ENCODE measurements around the gene MANBA. TPM values are rescaled to one million over a fixed set of nuclear protein-coding genes. Genes with fewer than 3 reads are reported as not detected.
"Not testable (repeated sequence)": the region's sequence is repeated elsewhere in the genome, so short reads cannot be mapped to it uniquely, and the experiment has no call there.

MANBA gene
- total RNA-seq, 1 experiment from 2014 or later = 11.2 TPM

DNA sequence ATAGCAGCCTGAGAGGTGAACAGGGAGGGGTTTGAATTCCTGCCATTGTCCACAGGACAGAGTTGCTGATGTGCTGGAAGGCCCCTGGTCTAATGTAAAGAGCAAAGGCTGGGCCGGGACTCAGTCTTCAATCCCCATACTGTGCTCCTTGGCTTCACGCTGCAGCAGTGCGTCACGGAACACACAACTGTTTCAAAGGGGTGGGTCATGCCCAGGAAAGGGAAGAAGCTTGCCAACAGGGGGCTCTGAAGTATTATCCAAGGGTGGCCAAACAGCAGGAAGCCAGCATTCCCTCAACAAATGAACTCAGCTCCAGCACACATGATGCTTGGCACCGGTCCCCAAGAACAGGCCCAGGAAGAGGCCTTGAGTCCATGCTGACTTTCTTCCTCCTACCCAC lies 137.1 kb downstream of the MANBA start:
- ChIA-PET POLR2A (interaction anchor here (0.6 kb wide), 1 partner anchor 475 kb away, joined by 3 read pairs; no protein-coding TSS in a partner anchor), CTCF (interaction anchor here (0.6 to 1.7 kb wide), 7 partner anchors 13 to 469 kb away, joined by 3 to 5 read pairs (median 4); no protein-coding TSS in a partner anchor)
- no peaks in the 10 kb centered on the region for H3K9me3 Mint-ChIP-seq (ENCODE audit: unreplicated experiment)

GRCh38 chr4:102620697-102621497 lies 139.9 kb downstream of the MANBA start:
- Mint-ChIP-seq H3K27me3 (ENCODE audit: insufficient read depth, unreplicated experiment) (no peaks in the 10 kb centered on the region), H3K9me3 (ENCODE audit: unreplicated experiment) (no peaks in the 10 kb centered on the region), H3K4me1 (ENCODE audit: insufficient read depth, unreplicated experiment) (peaks cover 8% of the 10 kb centered on the region), H3K4me3 (ENCODE audit: unreplicated experiment) (peak overlapping the region; percentile 44), H3K27ac (ENCODE audit: low read depth, unreplicated experiment) (no peak overlapping the region), H3K36me3 (ENCODE audit: insufficient read depth, unreplicated experiment) (peaks cover 23% of the 10 kb centered on the region)
- TF ChIP-seq, protein P1, sequence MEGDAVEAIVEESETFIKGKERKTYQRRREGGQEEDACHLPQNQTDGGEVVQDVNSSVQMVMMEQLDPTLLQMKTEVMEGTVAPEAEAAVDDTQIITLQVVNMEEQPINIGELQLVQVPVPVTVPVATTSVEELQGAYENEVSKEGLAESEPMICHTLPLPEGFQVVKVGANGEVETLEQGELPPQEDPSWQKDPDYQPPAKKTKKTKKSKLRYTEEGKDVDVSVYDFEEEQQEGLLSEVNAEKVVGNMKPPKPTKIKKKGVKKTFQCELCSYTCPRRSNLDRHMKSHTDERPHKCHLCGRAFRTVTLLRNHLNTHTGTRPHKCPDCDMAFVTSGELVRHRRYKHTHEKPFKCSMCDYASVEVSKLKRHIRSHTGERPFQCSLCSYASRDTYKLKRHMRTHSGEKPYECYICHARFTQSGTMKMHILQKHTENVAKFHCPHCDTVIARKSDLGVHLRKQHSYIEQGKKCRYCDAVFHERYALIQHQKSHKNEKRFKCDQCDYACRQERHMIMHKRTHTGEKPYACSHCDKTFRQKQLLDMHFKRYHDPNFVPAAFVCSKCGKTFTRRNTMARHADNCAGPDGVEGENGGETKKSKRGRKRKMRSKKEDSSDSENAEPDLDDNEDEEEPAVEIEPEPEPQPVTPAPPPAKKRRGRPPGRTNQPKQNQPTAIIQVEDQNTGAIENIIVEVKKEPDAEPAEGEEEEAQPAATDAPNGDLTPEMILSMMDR (IDR thresholded peaks at IDR 0.05; ENCODE audit: unreplicated experiment) = peak; percentile 59
- CTCF ChIA-PET = interaction anchor here (0.6 to 5.1 kb wide), 83 partner anchors 9 to 1748 kb away, joined by 3 to 101 read pairs (median 4); partner anchors contain the start of genes BDH2, CISD2, MANBA and SLC9B2
- BruUV-seq (replicated peaks) = no TSS peak
- intact Hi-C loops (cut with micrococcal nuclease) = loop anchor here (1.0 to 10.0 kb wide), 11 partner anchors 94 to 1311 kb away; partner anchors contain the start of genes BDH2, CISD2, MANBA and SLC39A8
- DNase-seq (ENCODE audit: unreplicated experiment) = peak; percentile 77
- POLR2A ChIA-PET = interaction anchor here (0.6 to 3.1 kb wide), 26 partner anchors 9 to 478 kb away, joined by 3 to 29 read pairs (median 4); partner anchors contain the start of genes CISD2, MANBA, SLC9B1 and SLC9B2

More for the DNA sequence above, 137.1 kb downstream of the MANBA start:
- peaks cover 6% of the 10 kb centered on the region for H3K36me3 Mint-ChIP-seq (ENCODE audit: insufficient read depth, unreplicated experiment)
- intact Hi-C loops (cut with micrococcal nuclease) = loop anchor here (5.0 to 10.0 kb wide), 7 partner anchors 91 to 1309 kb away; partner anchors contain the start of genes CISD2, MANBA and SLC39A8
- BruUV-seq (replicated peaks) = no TSS peak
- peaks cover 22% of the 10 kb centered on the region for H3K4me1 Mint-ChIP-seq (ENCODE audit: insufficient read depth, unreplicated experiment)
- peak; percentile 48 for DNase-seq (ENCODE audit: unreplicated experiment)
- TF ChIP-seq, protein P1 (IDR thresholded peaks at IDR 0.05; ENCODE audit: unreplicated experiment) = peak; percentile 12
- no peaks in the 10 kb centered on the region for H3K27me3 Mint-ChIP-seq (ENCODE audit: insufficient read depth, unreplicated experiment)
- H3K27ac Mint-ChIP-seq (ENCODE audit: low read depth, unreplicated experiment) = no peak overlapping the region
- no peak overlapping the region for H3K4me3 Mint-ChIP-seq (ENCODE audit: unreplicated experiment)

DNA sequence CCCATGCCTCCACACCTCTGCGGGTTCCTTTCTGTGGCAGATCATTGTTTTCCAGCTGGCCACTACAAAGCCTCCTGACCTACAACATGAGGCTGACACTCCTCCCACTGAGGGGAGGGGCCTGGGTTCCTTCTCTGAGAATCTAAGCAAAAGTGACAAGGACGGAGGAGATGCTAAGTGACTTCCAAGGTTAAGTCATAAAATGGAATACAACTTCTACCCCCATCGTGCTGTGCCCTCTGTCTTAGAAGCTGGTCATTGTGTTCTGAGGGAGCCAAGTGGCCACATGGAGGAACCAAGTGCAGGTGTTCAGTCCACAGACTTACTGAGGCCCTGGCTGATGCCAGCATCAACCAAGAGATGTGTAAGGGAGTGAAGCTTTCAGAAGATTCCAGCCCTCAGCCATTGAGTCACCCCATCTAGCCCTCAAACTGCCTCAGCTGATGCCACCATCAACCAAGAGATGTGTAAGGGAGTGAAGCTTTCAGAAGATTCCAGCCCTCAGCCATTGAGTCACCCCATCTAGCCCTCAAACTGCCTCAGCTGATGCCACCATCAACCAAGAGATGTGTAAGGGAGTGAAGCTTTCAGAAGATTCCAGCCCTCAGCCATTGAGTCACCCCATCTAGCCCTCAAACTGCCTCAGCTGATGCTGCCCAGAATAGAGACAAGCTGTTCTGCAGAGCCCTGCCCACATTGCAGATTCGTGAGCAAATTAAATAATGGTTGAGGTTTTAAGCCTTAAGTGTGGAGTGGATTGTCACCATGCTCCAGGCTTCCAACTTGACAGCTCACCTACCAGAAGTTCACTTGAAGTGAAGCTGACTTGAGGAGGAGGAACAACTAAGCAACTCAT lies 140.8 kb downstream of the MANBA start:
- not testable (repeated sequence) for BruUV-seq (replicated peaks); H3K27me3 Mint-ChIP-seq (ENCODE audit: insufficient read depth, unreplicated experiment); H3K9me3 Mint-ChIP-seq (ENCODE audit: unreplicated experiment); DNase-seq (ENCODE audit: unreplicated experiment); H3K27ac Mint-ChIP-seq (ENCODE audit: low read depth, unreplicated experiment); H3K4me1 Mint-ChIP-seq (ENCODE audit: insufficient read depth, unreplicated experiment)
- POLR2A ChIA-PET = interaction anchor here (0.6 to 3.1 kb wide), 25 partner anchors 8 to 479 kb away, joined by 3 to 29 read pairs (median 4); partner anchors contain the start of genes CISD2, MANBA, SLC9B1 and SLC9B2
- Mint-ChIP-seq H3K36me3 (ENCODE audit: insufficient read depth, unreplicated experiment) (peaks cover 32% of the 10 kb centered on the region), H3K4me3 (ENCODE audit: unreplicated experiment) (peak overlapping the region; percentile 44)
- CTCF ChIA-PET = interaction anchor here (0.5 to 5.1 kb wide), 66 partner anchors 9 to 1749 kb away, joined by 3 to 101 read pairs (median 5); partner anchors contain the start of genes BDH2, CISD2, MANBA and SLC9B2
- intact Hi-C loops (cut with micrococcal nuclease) = loop anchor here (1.0 to 10.0 kb wide), 11 partner anchors 95 to 1312 kb away; partner anchors contain the start of genes BDH2, CISD2, MANBA and SLC39A8

GRCh38 chr4:102619021-102619420 lies 141.7 kb downstream of the MANBA start:
- H3K9me3 Mint-ChIP-seq (ENCODE audit: unreplicated experiment); H3K27me3 Mint-ChIP-seq (ENCODE audit: insufficient read depth, unreplicated experiment); BruUV-seq (replicated peaks); intact Hi-C loops (cut with micrococcal nuclease); H3K27ac Mint-ChIP-seq (ENCODE audit: low read depth, unreplicated experiment); H3K4me3 Mint-ChIP-seq (ENCODE audit: unreplicated experiment); DNase-seq (ENCODE audit: unreplicated experiment): not testable (repeated sequence)
- Mint-ChIP-seq H3K36me3 (ENCODE audit: insufficient read depth, unreplicated experiment) (peaks cover 42% of the 10 kb centered on the region), H3K4me1 (ENCODE audit: insufficient read depth, unreplicated experiment) (peaks cover 13% of the 10 kb centered on the region)
- POLR2A ChIA-PET = interaction anchor here (1.4 to 3.1 kb wide), 2 partner anchors 142 to 393 kb away, joined by 4 to 29 read pairs; partner anchors contain the start of gene MANBA
- CTCF ChIA-PET = interaction anchor here (0.5 to 5.1 kb wide), 19 partner anchors 10 to 1128 kb away, joined by 3 to 101 read pairs (median 5); partner anchors contain the start of genes CISD2, MANBA and SLC9B2

Measured in MCF 10A (cell line).